GM19463 (cell line): ENCODE measurements around the gene TOMM70.

Experiments
- ATAC-seq: cut with Tn5 transposase; IDR thresholded peaks from one replicate; pipeline ENCODE4 v1.9.1; 2021; ENCODE audit warnings: mild to moderate bottlenecking, moderate library complexity; ENCODE audit not compliant: unreplicated experiment

TOMM70 gene

GRCh38 chr3:100412912-100413590, 12.2 kb upstream of the TOMM70 start:
- ATAC-seq = no peak

- no peak for ATAC-seq
Observed at GRCh38 chr3:100411091-100411982, 10.4 kb upstream of the TOMM70 start.

GRCh38 chr3:100407977-100408532, 7.2 kb upstream of the TOMM70 start:
- ATAC-seq = no peak

GRCh38 chr3:100407164-100407563, 6.3 kb upstream of the TOMM70 start:
- no peak for ATAC-seq

DNA sequence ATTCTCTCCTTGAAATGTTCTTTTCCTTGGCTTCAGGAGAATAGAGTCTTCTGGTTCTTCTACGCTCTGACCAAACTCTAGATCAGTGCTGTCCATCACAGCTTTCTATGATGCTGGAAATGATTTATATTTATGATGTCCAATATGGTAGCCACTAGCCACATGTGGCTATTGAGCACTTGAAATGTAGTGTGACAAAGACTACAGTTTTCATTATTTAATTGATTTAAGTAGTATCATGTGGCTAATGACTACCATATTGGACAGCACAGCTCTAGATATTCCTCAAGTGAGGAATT, 3.3 kb upstream of the TOMM70 start:
- no peak for ATAC-seq

GRCh38 chr3:100403362-100404249, 2.7 kb upstream of the TOMM70 start:
- no peak for ATAC-seq

- no peak for ATAC-seq
Observed at GRCh38 chr3:100402891-100403290, 2.0 kb upstream of the TOMM70 start.

DNA sequence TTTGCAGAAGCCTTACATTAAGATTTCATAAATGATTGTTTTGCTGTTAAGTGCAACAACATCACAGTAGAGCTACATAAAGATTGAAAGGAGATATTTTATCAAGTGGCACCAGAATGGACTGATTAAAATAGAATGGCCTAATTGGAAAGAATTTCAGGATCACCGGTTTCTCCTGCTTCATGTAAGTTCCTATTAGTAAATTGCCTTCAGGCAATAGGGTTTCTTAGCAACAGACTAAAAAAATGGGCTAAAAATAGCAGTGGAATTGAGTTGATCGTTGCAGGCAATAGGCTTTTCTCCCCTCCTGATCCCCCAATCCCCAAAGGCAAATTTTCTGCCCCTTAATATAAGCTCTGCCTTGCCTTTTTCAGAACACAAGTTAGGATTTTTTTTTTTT, 1.4 kb upstream of the TOMM70 start:
- ATAC-seq = no peak

DNA sequence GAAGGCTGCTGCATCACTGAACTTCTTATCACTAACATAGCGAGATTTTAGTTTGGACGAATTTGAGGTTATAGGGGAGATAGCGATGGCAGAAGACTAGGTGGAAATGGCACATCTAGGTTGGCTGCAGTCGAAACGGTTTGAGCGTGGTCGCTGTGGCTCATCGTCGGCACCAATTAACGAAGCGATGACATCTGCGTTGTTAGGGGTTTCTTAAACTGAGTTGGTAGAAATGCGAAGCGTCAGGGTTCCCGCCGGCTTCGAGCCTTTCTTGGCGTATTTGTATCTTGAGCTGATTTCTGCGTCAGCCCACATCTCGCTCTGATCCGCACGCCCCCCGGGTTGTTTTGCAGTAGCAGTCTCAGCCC, 769 bp upstream of the TOMM70 start:
- peak; percentile 8 for ATAC-seq

- peak; percentile 11 for ATAC-seq
Observed at GRCh38 chr3:100400419-100400779, 490 bp downstream of the TOMM70 start.

- no peak for ATAC-seq
Observed at GRCh38 chr3:100399341-100400071, 1.4 kb downstream of the TOMM70 start.

DNA sequence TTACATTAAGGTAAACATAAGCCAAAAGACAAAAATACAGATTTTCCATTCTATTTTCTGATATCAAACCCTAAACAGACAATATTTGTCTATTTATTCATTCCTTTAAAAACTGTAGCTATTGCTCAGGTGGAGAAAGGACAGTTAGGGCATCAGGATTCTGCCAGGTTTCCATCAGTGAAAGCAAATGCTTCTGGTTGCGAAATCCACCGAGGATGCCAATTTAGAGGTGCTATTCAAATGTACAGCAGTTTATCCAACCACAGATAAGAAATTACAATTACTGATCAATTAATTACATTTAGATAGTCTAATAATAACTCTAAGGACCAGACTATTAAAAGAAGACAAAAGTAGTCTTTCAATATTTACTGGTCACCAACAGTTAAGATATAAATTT, 3.9 kb downstream of the TOMM70 start:
- ATAC-seq = no peak

DNA sequence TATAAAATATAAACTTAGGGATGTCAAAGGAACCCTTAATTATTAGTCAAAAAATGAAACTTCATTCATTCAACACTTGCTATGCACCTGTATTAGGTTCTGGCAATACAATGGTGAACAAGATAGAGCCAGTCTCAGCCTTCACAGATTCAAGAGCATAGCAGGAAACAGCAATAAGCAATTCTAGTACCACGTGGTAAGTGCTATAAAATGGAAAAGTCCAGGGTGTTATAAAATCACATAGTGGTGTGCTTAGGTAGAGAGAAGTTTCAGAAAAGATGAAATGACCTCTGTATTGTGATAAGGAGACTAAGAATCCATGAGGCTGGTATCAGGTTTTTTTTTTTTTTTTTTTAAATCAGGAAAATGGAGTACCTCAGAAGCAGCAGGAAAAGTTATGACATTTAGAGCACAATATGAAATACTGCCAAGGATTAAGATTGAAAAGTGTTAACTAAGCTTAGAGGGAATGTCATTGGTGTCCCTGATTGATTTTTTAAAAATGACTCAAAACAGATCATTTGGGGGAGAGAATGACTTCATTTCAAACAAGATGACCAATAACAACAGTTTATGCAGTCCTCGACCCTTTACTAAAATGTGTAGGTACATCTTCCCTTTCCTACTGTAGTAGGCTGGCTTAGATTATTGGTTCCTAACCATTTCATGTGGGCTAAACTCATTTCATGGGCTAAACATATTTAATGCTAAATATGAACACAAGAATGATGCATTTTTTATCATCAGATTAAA, 5.0 kb downstream of the TOMM70 start:
- ATAC-seq = no peak

DNA sequence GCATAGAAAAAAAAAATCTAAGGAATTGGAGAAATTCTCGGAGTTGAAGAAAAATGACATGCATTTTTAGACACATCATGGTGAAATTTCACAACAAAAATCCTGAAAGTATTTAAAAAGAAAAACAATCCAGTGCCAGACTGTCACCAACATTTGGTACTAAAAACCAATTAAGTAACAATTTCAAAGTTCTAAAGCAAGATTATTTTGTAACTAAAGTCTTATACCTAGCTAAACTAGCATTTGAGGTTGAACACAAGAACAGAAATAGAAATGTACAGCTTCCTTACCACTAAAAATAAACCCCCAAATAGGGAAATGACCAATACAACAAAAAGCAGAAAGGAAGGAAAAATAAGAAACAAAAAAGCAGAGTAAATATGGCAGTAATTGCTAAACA, 11.9 kb downstream of the TOMM70 start:
- ATAC-seq = no peak

GRCh38 chr3:100386437-100387074, 14.3 kb downstream of the TOMM70 start:
- ATAC-seq = no peak

DNA sequence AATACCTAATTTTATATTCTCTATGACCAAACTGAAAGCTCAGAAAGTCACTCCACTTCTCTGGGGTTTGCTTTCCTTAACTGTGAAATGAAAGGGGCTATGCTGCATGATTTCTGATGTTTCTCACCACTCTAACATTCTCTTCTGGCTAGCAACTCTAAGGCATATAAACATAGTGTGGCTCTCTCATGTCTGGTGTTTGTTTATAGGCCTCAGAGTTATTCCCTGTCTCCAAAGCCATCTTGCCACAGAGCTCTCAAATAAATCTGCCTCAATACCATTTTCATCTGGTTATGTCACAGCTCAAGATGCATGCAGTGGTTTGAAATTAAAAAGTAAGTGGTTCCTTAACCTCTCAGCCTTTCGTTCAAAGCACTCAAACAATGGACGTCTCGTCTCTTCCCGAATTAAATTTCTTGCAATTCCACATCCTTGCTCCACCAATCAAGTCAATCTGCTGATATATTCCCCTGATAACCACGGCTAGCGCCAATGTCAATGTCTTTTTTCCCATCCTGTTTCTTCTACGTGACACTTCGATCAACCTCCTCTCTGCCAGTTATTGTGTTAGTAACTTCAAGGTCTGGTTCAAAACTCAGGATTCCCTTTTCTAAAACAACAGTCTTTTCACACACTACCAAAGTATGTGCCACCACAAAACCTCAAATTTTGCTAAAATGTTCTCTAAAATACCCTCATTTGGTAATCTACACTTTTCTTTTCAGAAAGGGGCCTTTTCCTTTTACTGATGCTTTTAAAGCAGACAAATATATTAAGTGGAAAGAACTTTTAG, 16.0 kb downstream of the TOMM70 start:
- ATAC-seq = no peak

- ATAC-seq = no peak
Observed at GRCh38 chr3:100376301-100376700, 24.6 kb downstream of the TOMM70 start.

GRCh38 chr3:100374521-100374920, 26.4 kb downstream of the TOMM70 start:
- ATAC-seq = no peak

- no peak for ATAC-seq
Observed at GRCh38 chr3:100370756-100371155, 30.1 kb downstream of the TOMM70 start.
